Fibroblast of the aortic adventitia (primary cell): ENCODE data around the gene VPS4A. TPM values are rescaled to one million over a fixed set of nuclear protein-coding genes. Genes with fewer than 3 reads are reported as not detected.

Experiments
- DNase-seq: peaks from one replicate; pipeline ENCODE4 v3.0.0-alpha.2; 2010; ENCODE audit warnings: low read depth
- H3K4me3 ChIP-seq: 2 replicates; pipeline ENCODE4 v1.5.1; 2011; ENCODE audit warnings: low read depth, mild to moderate bottlenecking, control low read depth, low read length, moderate library complexity
- total RNA-seq: library from RNA; depleted of rRNA; stranded (reverse); fragments of >200 nt; gene quantifications from 2 replicates; pipeline ENCODE4 v1.2.3, GENCODE V29; 2012; ENCODE audit warnings: low replicate concordance
- TF ChIP-seq, protein P1 (sequence below): IDR thresholded peaks from 2 replicates; pipeline ENCODE4 v1.5.1; 2011; ENCODE audit warnings: mild to moderate bottlenecking, low read length, control low read depth, inconsistent platforms; ENCODE audit not compliant: insufficient read depth

VPS4A gene
- total RNA-seq, 1 donor = 31.2 TPM

- no peak overlapping the region for H3K4me3 ChIP-seq
- no peak for DNase-seq
- TF ChIP-seq, protein P1, sequence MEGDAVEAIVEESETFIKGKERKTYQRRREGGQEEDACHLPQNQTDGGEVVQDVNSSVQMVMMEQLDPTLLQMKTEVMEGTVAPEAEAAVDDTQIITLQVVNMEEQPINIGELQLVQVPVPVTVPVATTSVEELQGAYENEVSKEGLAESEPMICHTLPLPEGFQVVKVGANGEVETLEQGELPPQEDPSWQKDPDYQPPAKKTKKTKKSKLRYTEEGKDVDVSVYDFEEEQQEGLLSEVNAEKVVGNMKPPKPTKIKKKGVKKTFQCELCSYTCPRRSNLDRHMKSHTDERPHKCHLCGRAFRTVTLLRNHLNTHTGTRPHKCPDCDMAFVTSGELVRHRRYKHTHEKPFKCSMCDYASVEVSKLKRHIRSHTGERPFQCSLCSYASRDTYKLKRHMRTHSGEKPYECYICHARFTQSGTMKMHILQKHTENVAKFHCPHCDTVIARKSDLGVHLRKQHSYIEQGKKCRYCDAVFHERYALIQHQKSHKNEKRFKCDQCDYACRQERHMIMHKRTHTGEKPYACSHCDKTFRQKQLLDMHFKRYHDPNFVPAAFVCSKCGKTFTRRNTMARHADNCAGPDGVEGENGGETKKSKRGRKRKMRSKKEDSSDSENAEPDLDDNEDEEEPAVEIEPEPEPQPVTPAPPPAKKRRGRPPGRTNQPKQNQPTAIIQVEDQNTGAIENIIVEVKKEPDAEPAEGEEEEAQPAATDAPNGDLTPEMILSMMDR = no peak
Observed at GRCh38 chr16:69363281-69363717, 52.1 kb downstream of the VPS4A start.

- TF ChIP-seq, protein P1 = no peak
- DNase-seq = no peak
Observed at GRCh38 chr16:69364088-69364487, 52.9 kb downstream of the VPS4A start.

GRCh38 chr16:69365901-69366300 is 54.8 kb downstream of the VPS4A start:
- no peak overlapping the region for H3K4me3 ChIP-seq
- TF ChIP-seq, protein P1 = no peak
- DNase-seq = no peak

More at GRCh38 chr16:69364088-69364487, 52.9 kb downstream of the VPS4A start:
- no peak overlapping the region for H3K4me3 ChIP-seq

GRCh38 chr16:69366431-69366830 is 55.3 kb downstream of the VPS4A start:
- no peak overlapping the region for H3K4me3 ChIP-seq
- TF ChIP-seq, protein P1 = no peak
- DNase-seq = no peak

- H3K4me3 ChIP-seq = no peak overlapping the region
- no peak for DNase-seq
- TF ChIP-seq, protein P1 = no peak
Observed at GRCh38 chr16:69367980-69368379, 56.8 kb downstream of the VPS4A start.

DNA sequence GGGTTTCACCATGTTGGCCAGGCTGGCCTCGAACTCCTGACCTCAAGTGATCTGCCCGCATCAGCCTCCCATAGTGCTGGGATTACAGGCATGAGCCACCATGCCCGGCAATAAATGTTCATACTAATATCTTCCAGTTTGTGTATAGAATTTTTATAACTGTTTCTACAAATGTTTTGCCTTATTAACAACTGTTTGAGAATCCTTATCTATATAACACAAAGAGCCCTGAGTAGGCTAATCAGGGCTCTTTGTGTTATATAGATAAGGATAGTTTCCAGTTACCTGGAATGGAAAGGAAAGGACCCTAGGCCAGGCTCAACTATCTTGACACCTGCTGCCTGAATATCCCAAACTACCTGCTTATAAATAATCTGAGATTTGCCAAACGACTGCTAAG is 57.7 kb downstream of the VPS4A start:
- no peak for DNase-seq
- TF ChIP-seq, protein P1 = no peak
- no peak overlapping the region for H3K4me3 ChIP-seq

DNA sequence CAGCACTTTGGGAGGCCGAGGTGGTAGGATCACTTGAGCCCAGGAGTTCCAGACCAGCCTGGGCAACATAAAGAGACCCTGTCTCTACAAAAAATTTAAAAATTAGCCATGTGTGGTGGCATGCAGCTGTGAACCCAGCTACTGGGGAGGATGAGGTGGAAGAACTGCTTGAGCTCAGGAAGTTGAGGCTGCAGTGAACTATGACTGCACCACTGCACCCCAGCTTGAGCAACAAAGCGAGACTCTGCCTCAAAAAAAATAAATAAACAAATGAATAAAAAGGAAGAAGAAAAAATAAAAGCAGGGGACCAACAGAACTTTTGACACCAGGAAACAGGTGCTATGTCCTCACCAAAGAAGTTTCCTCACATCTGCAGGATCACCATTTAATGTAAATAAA is 60.4 kb downstream of the VPS4A start:
- TF ChIP-seq, protein P1 = no peak
- no peak for DNase-seq
- no peak overlapping the region for H3K4me3 ChIP-seq
